Activated T-cell treated with anti-CD3 and anti-CD28 coated beads, Interleukin-2, amount 50 U/mL, for 4 hours (primary cell): ENCODE measurements around the gene LILRB4. TPM values are rescaled to one million over a fixed set of nuclear protein-coding genes. Genes with fewer than 3 reads are reported as not detected.
A peak's percentile ranks its signal among the peaks of the same experiment; 100 is the strongest.
"Not testable (repeated sequence)": the region's sequence is repeated elsewhere in the genome, so short reads cannot be mapped to it uniquely, and the experiment has no call there.

Source experiments
- ATAC-seq, 2 donors: fragments of 200-7000 bp; cut with Tn5 transposase; one replicate each; pipeline ENCODE4 v1.10.0; 2021
- DNase-seq: peaks from one replicate; pipeline ENCODE4 v3.0.0-alpha.2; 2020
- H3K27me3 Mint-ChIP-seq: one replicate; pipeline ENCODE4 v1.8.0; 2021; ENCODE audit warnings: low read depth, mixed read lengths
- H3K36me3 Mint-ChIP-seq: one replicate; pipeline ENCODE4 v1.8.0; 2022; ENCODE audit warnings: mixed read lengths; ENCODE audit not compliant: insufficient read depth
- H3K4me1 Mint-ChIP-seq: one replicate; pipeline ENCODE4 v1.8.0; 2021; ENCODE audit warnings: low read depth, mixed read lengths
- H3K4me3 Mint-ChIP-seq: one replicate; pipeline ENCODE4 v1.8.0; 2021; ENCODE audit warnings: mild to moderate bottlenecking, moderate library complexity, mixed read lengths
- H3K9me3 Mint-ChIP-seq: one replicate; pipeline ENCODE4 v1.8.0; 2021; ENCODE audit warnings: mixed read lengths
- total RNA-seq, 3 donors: library from RNA; stranded (reverse); gene quantifications; one replicate each; pipeline ENCODE4 v1.2.1, GENCODE V29; 2021

Gene LILRB4
- total RNA-seq, result under 1 TPM in 1 of 3 donors, not detected in 2; 0.22 TPM

- Mint-ChIP-seq H3K36me3 (no peaks in the 10 kb centered on the region), H3K9me3 (no peaks in the 10 kb centered on the region), H3K4me1 (peaks cover 2% of the 10 kb centered on the region), H3K27me3 (peaks cover 23% of the 10 kb centered on the region), H3K4me3 (no peak within 1 kb of the TSS)
- DNase-seq, result no peak
- ATAC-seq, result no peak
Observed at GRCh38 chr19:54662730-54663129, at the start of gene LILRB4. TSS of gene LILRB4 (plus strand) at chr19:54662985. CDS start at chr19:54663034, 49 bp downstream.

GRCh38 chr19:54614726-54615125 lies 48.1 kb upstream of the LILRB4 start:
- no peak for ATAC-seq
- peaks cover 3% of the 10 kb centered on the region for H3K27me3 Mint-ChIP-seq
- peaks cover 8% of the 10 kb centered on the region for H3K9me3 Mint-ChIP-seq
- H3K4me3 Mint-ChIP-seq, result no peak overlapping the region
- no peaks in the 10 kb centered on the region for H3K36me3 Mint-ChIP-seq
- peaks cover 5% of the 10 kb centered on the region for H3K4me1 Mint-ChIP-seq
- no peak for DNase-seq

- H3K27me3 Mint-ChIP-seq, result no peaks in the 10 kb centered on the region
- no peak overlapping the region for H3K4me3 Mint-ChIP-seq
- peaks cover 8% of the 10 kb centered on the region for H3K9me3 Mint-ChIP-seq
Observed at GRCh38 chr19:54616057-54616456, 46.7 kb upstream of the LILRB4 start.

GRCh38 chr19:54616821-54617560 lies 45.8 kb upstream of the LILRB4 start:
- ATAC-seq (no peak), DNase-seq (no peak)
- peaks cover 8% of the 10 kb centered on the region for H3K9me3 Mint-ChIP-seq
- H3K36me3 Mint-ChIP-seq, result no peaks in the 10 kb centered on the region
- H3K4me3 Mint-ChIP-seq, result peak overlapping the region; percentile 69
- peaks cover 5% of the 10 kb centered on the region for H3K4me1 Mint-ChIP-seq
- H3K27me3 Mint-ChIP-seq, result no peaks in the 10 kb centered on the region

More at GRCh38 chr19:54616057-54616456, 46.7 kb upstream of the LILRB4 start:
- no peak for ATAC-seq
- no peaks in the 10 kb centered on the region for H3K36me3 Mint-ChIP-seq
- peaks cover 5% of the 10 kb centered on the region for H3K4me1 Mint-ChIP-seq
- DNase-seq, result no peak

GRCh38 chr19:54620464-54620863 lies 42.3 kb upstream of the LILRB4 start:
- no peaks in the 10 kb centered on the region for H3K27me3 Mint-ChIP-seq
- DNase-seq (no peak), ATAC-seq (no peak)
- no peaks in the 10 kb centered on the region for H3K36me3 Mint-ChIP-seq
- no peak overlapping the region for H3K4me3 Mint-ChIP-seq
- no peaks in the 10 kb centered on the region for H3K9me3 Mint-ChIP-seq
- H3K4me1 Mint-ChIP-seq, result peaks cover 11% of the 10 kb centered on the region

- no peak for DNase-seq
- Mint-ChIP-seq H3K9me3 (no peaks in the 10 kb centered on the region), H3K27me3 (peaks cover 15% of the 10 kb centered on the region), H3K4me3 (peak overlapping the region; percentile 17), H3K4me1 (peaks cover 9% of the 10 kb centered on the region), H3K36me3 (no peaks in the 10 kb centered on the region)
- ATAC-seq, result no peak
Observed at GRCh38 chr19:54622431-54622830, 40.4 kb upstream of the LILRB4 start.

- H3K4me1 Mint-ChIP-seq, DNase-seq, H3K36me3 Mint-ChIP-seq, H3K4me3 Mint-ChIP-seq, H3K9me3 Mint-ChIP-seq, ATAC-seq: not testable (repeated sequence)
- peaks cover 27% of the 10 kb centered on the region for H3K27me3 Mint-ChIP-seq
Observed at GRCh38 chr19:54624234-54624633, 38.6 kb upstream of the LILRB4 start.

- not testable (repeated sequence) for H3K36me3 Mint-ChIP-seq, H3K4me3 Mint-ChIP-seq, ATAC-seq, H3K9me3 Mint-ChIP-seq, DNase-seq
- Mint-ChIP-seq H3K27me3 (peaks cover 33% of the 10 kb centered on the region), H3K4me1 (peaks cover 10% of the 10 kb centered on the region)
Observed at GRCh38 chr19:54624934-54625730, 37.7 kb upstream of the LILRB4 start.

GRCh38 chr19:54626757-54627156 lies 36.0 kb upstream of the LILRB4 start:
- ATAC-seq, result no peak
- Mint-ChIP-seq H3K36me3 (no peaks in the 10 kb centered on the region), H3K9me3 (no peaks in the 10 kb centered on the region), H3K4me3 (no peak overlapping the region), H3K27me3 (peaks cover 46% of the 10 kb centered on the region), H3K4me1 (peaks cover 13% of the 10 kb centered on the region)
- no peak for DNase-seq

GRCh38 chr19:54627912-54628311 lies 34.9 kb upstream of the LILRB4 start:
- H3K36me3 Mint-ChIP-seq, ATAC-seq, DNase-seq, H3K9me3 Mint-ChIP-seq, H3K4me3 Mint-ChIP-seq: not testable (repeated sequence)
- H3K27me3 Mint-ChIP-seq, result peaks cover 54% of the 10 kb centered on the region
- peaks cover 13% of the 10 kb centered on the region for H3K4me1 Mint-ChIP-seq

GRCh38 chr19:54630262-54630661 lies 32.5 kb upstream of the LILRB4 start, which contains the start of gene LILRB1:
TSS of gene LILRB1 (plus strand) at chr19:54630484. CDS start at chr19:54631074, 590 bp downstream.
- DNase-seq, H3K36me3 Mint-ChIP-seq, H3K4me3 Mint-ChIP-seq, ATAC-seq, H3K4me1 Mint-ChIP-seq, H3K9me3 Mint-ChIP-seq: not testable (repeated sequence)
- peaks cover 54% of the 10 kb centered on the region for H3K27me3 Mint-ChIP-seq

- Mint-ChIP-seq H3K36me3 (no peaks in the 10 kb centered on the region), H3K4me3 (no peak overlapping the region), H3K27me3 (peaks cover 51% of the 10 kb centered on the region), H3K4me1 (peaks cover 7% of the 10 kb centered on the region), H3K9me3 (no peaks in the 10 kb centered on the region)
- DNase-seq (no peak), ATAC-seq (no peak)
Observed at GRCh38 chr19:54630782-54631181, 32.0 kb upstream of the LILRB4 start.

- H3K9me3 Mint-ChIP-seq, ATAC-seq, H3K36me3 Mint-ChIP-seq, H3K4me3 Mint-ChIP-seq, DNase-seq, H3K4me1 Mint-ChIP-seq: not testable (repeated sequence)
- H3K27me3 Mint-ChIP-seq, result peaks cover 46% of the 10 kb centered on the region
Observed at GRCh38 chr19:54631489-54632337, 31.1 kb upstream of the LILRB4 start.

- peaks cover 44% of the 10 kb centered on the region for H3K27me3 Mint-ChIP-seq
- not testable (repeated sequence) for ATAC-seq, H3K9me3 Mint-ChIP-seq, H3K4me1 Mint-ChIP-seq, H3K4me3 Mint-ChIP-seq, DNase-seq, H3K36me3 Mint-ChIP-seq
Observed at GRCh38 chr19:54632517-54632916, 30.3 kb upstream of the LILRB4 start.
